Panc1 (cell line): ENCODE measurements around the gene TEDDM1. TPM values are rescaled to one million over a fixed set of nuclear protein-coding genes. Genes with fewer than 3 reads are reported as not detected.

ENCODE experiments used
- ATAC-seq: fragments of 200-7000 bp; cut with Tn5 transposase; 2 replicates; pipeline ENCODE4 v1.9.1; 2020; ENCODE audit warnings: mild to moderate bottlenecking, moderate library complexity
- BruUV-seq: library from RNA; stranded (reverse); fragments of 400-500 nt; replicated peaks from 2 replicates; lab custom pipeline; 2021; lab: Mats Ljungman, UMichigan
- CTCF ChIA-PET: fragments of 300-600 bp; sonication (Branson Sonifier 250); formaldehyde crosslinking; loops from one replicate; lab custom pipeline; 2022; ENCODE audit warnings: antibody characterized with exemption; lab: Charles Lee
- POLR2A ChIA-PET: fragments of 300-600 bp; sonication (Branson Sonifier 250); formaldehyde crosslinking; loops from one replicate; lab custom pipeline; 2022; ENCODE audit warnings: antibody characterized with exemption; lab: Charles Lee
- DNase-seq: peaks from one replicate; pipeline ENCODE4 v3.0.0-alpha.2; 2010; ENCODE audit warnings: low read depth, low spot score
- H3K27ac ChIP-seq: 2 replicates; pipeline ENCODE4 v1.5.1; 2011; ENCODE audit warnings: mild to moderate bottlenecking, low read length, inconsistent platforms
- H3K27me3 ChIP-seq: fragments of 200-500 bp; sonication (Bioruptor generic); 2 replicates; pipeline ENCODE4 v1.6.0; 2014; ENCODE audit warnings: low read length, inconsistent platforms; ENCODE audit not compliant: control insufficient read depth, insufficient read depth
- H3K36me3 ChIP-seq: fragments of 200-500 bp; sonication (Bioruptor generic); 2 replicates; pipeline ENCODE4 v1.5.1; 2014; ENCODE audit warnings: inconsistent platforms, mild to moderate bottlenecking, low read length, moderate library complexity; ENCODE audit not compliant: control insufficient read depth, insufficient read depth
- H3K4me1 ChIP-seq: 2 replicates; pipeline ENCODE4 v1.5.1; 2011; ENCODE audit warnings: inconsistent platforms, mild to moderate bottlenecking, low read length, moderate library complexity; ENCODE audit not compliant: control insufficient read depth, insufficient read depth
- H3K4me3 ChIP-seq, 2 experiments: 2 replicates each; pipeline ENCODE4 v1.5.1; 2011 to 2012; ENCODE audit warnings: low read depth in 2 of 2, low read length in 2 of 2, mild to moderate bottlenecking in 2 of 2, inconsistent platforms in 1 of 2, moderate library complexity in 1 of 2
- H3K9me3 ChIP-seq: fragments of 200-500 bp; sonication (Bioruptor generic); 2 replicates; pipeline ENCODE4 v1.5.1; 2014; ENCODE audit warnings: low read depth, mild to moderate bottlenecking, inconsistent platforms, low read length, moderate library complexity; ENCODE audit not compliant: control insufficient read depth, insufficient read depth
- POLR2AphosphoS5 ChIP-seq: IDR thresholded peaks from 2 replicates; pipeline ENCODE4 v1.6.1; 2012; ENCODE audit warnings: mild to moderate bottlenecking, low read depth, low read length, moderate library complexity
- REST ChIP-seq, 2 experiments: IDR thresholded peaks; 2 replicates each; pipeline ENCODE4 v1.6.1; 2011 to 2012; ENCODE audit warnings: low read depth in 2 of 2, control low read depth in 1 of 2, low read length in 1 of 2, mild to moderate bottlenecking in 1 of 2, moderate library complexity in 1 of 2; ENCODE audit not compliant: insufficient read depth in 1 of 2
- SIN3A ChIP-seq: IDR thresholded peaks from 2 replicates; pipeline ENCODE4 v1.6.1; 2012; ENCODE audit warnings: low read depth, mild to moderate bottlenecking, low read length, moderate library complexity, borderline replicate concordance; ENCODE audit not compliant: insufficient read depth
- TCF7L2 ChIP-seq: IDR thresholded peaks from 2 replicates; pipeline ENCODE4 v1.6.1; 2011; ENCODE audit warnings: mild to moderate bottlenecking, low read depth, low read length, inconsistent platforms
- in situ Hi-C: cut with HindIII; loops from 2 replicates; pipeline ENCODE4 v1.10.0; 2016; ENCODE audit warnings: low sequenced_read_pairs, low pct_unique_long_range_greater_than_20kb
- intact Hi-C: fragments of 100-400 bp; cut with micrococcal nuclease; formaldehyde crosslinking; loops from one replicate; pipeline ENCODE4 v1.10.0; 2022; ENCODE audit not compliant: unreplicated experiment
- total RNA-seq: library from RNA; stranded (reverse); gene quantifications from one replicate; pipeline ENCODE4 v1.2.1, GENCODE V29; 2021; ENCODE audit not compliant: unreplicated experiment
- TF ChIP-seq, protein P1 (sequence below): fragments of 450-650 bp; IDR thresholded peaks from 2 replicates; pipeline ENCODE4 v1.5.1; 2017; ENCODE audit warnings: mild to moderate bottlenecking

Gene TEDDM1
- total RNA-seq, 1 experiment from 2014 or later = not detected

DNA sequence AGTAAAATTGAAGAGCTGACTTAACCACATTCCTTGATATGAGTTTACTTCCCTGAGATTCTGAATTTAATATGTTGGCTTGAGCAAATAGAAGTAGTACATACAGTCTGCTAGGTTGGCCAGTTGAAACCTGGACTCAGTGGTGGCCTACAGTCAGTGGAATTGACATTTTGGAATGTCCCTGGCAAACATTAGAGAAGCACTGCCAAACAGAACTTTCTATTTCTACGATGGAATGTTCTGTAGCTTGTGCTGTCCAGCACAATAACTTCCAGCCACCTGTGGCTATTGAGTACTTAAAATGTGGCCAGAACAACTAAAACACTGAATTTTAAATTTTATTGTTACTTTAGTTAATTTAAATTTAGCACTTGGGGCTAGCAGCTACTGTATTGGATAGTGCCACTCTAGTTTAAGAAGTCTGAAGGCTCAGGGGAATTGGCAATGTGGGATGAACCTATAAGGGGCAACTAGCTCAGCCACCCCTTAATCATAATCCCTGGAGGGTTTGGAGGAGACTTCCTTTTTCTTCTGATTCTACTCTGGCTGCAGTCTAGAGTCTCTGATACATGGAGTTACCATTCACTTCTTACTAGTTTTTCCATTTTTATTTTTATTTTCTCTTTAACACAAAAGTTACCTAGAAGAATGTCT lies 10.3 kb upstream of the TEDDM1 start:
- ATAC-seq (no peak), DNase-seq (no peak)
- POLR2A ChIA-PET = no interaction called here

DNA sequence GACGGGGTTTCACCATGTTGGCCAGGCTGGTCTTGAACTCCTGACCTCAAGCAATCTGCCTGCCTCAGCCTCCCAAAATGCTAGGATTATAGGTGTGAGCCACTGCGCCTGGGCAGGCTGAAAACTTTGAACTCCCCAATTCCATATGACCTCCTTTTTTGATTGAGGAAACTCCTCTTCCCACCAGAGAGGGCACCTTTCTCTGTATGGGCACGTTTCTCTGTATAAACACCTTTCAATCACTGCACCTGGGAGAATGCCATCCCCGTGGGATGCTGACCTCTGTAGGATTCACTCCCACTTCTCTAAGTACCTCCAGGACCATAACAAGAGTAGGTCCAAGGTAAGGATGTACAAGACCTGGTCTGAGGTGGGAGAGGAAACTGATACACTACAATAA lies 9.7 kb upstream of the TEDDM1 start:
- no peak overlapping the region for H3K27ac ChIP-seq
- ATAC-seq (no peak), DNase-seq (no peak)
- in situ Hi-C loops = no loop called here
- POLR2A ChIA-PET = no interaction called here
- BruUV-seq = no TSS peak
- CTCF ChIA-PET = no interaction called here
- intact Hi-C loops = no loop called here
- H3K27me3 ChIP-seq = no peaks in the 10 kb centered on the region; the same call in 1 of the 2 replicates
- H3K4me3 ChIP-seq = no peak overlapping the region
- no peaks in the 10 kb centered on the region for H3K36me3 ChIP-seq
- no peaks in the 10 kb centered on the region for H3K9me3 ChIP-seq
- no peaks in the 10 kb centered on the region for H3K4me1 ChIP-seq
- no peak for TF ChIP-seq POLR2AphosphoS5
- TF ChIP-seq, protein P1, sequence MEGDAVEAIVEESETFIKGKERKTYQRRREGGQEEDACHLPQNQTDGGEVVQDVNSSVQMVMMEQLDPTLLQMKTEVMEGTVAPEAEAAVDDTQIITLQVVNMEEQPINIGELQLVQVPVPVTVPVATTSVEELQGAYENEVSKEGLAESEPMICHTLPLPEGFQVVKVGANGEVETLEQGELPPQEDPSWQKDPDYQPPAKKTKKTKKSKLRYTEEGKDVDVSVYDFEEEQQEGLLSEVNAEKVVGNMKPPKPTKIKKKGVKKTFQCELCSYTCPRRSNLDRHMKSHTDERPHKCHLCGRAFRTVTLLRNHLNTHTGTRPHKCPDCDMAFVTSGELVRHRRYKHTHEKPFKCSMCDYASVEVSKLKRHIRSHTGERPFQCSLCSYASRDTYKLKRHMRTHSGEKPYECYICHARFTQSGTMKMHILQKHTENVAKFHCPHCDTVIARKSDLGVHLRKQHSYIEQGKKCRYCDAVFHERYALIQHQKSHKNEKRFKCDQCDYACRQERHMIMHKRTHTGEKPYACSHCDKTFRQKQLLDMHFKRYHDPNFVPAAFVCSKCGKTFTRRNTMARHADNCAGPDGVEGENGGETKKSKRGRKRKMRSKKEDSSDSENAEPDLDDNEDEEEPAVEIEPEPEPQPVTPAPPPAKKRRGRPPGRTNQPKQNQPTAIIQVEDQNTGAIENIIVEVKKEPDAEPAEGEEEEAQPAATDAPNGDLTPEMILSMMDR = no peak
- no peak for TF ChIP-seq REST (IDR thresholded peaks at IDR 0.05; ENCODE audit: insufficient read depth in 1 of 2, low read depth in 2 of 2, low read length in 1 of 2)
- no peak for TF ChIP-seq SIN3A

More for the DNA sequence above, 10.3 kb upstream of the TEDDM1 start:
- BruUV-seq = no TSS peak
- Histone ChIP-seq H3K36me3 (no peaks in the 10 kb centered on the region), H3K27ac (no peak overlapping the region), H3K27me3 (no peaks in the 10 kb centered on the region; the same call in 1 of the 2 replicates), H3K4me3 (no peak overlapping the region), H3K4me1 (no peaks in the 10 kb centered on the region), H3K9me3 (no peaks in the 10 kb centered on the region)
- CTCF ChIA-PET = no interaction called here
- TF ChIP-seq, protein P1 = no peak
- TF ChIP-seq POLR2AphosphoS5 (no peak), TCF7L2 (no peak), SIN3A (no peak), REST (IDR thresholded peaks at IDR 0.05; ENCODE audit: insufficient read depth in 1 of 2, low read depth in 2 of 2, low read length in 1 of 2) (no peak)
- in situ Hi-C loops (no loop called here), intact Hi-C loops (no loop called here)
